Measurements from ENCODE around the gene THADA.
"Not testable (repeated sequence)": the region's sequence is repeated elsewhere in the genome, so short reads cannot be mapped to it uniquely, and the experiment has no call there.

The THADA gene

DNA sequence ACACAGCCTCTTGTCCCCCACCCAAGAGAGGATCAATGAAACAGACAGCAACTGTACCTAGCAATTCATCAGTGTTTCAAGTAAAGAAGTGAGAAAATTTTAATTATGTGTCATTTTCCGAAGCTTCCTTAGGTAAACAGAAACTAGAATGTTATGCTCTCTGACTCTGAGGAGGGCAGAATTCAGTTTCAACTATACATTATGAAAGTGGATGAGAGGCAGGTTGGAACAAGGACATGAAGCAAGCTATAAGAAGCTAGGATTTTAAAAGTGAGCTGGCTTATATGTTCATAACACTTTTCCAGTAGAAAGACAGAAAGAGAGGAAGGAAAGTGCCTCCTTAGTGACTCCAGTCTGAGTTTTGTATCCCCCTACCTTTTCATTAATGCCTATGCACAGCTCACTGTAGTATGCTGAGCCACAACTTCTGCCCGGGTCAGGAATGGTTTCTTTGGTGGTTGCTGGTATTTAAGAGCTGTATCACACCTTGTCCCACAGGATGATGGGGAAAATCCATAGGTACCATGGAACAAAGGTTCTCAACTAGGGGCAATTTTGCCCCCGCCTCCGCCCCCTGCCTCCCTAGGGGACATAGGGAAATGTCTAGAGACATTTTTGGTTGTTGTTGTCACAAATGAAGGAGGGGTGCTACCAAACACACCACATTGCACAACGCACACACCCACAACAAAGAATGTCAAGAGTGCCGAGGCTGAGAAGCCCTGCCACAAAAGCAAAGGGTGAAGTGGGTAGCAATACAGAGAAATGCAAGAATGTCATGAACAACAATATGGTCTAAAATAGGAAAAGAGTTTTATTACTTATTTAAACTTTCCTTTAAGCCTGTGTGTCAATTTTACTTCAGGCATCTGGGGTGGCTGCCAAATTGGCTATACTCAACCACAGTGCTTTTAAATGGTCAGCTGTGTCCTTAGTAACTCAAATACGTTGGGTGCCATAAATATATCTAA lies 208.5 kb downstream of the THADA start:
- Histone ChIP-seq H3K4me3 (ENCODE audit: low read length) (peak overlapping the region; percentile 67), H3K9ac (ENCODE audit: low read length) (peak overlapping the region; percentile 77), H4K20me1 (ENCODE audit: insufficient read depth, low read length) (no peaks in the 10 kb centered on the region), H3K4me1 (ENCODE audit: low read length) (peaks cover 83% of the 10 kb centered on the region), H3K9me3 (ENCODE audit: insufficient read depth, low read length) (no peaks in the 10 kb centered on the region), H2AFZ (ENCODE audit: low read depth, low read length) (no peak overlapping the region), H3K79me2 (ENCODE audit: low read length) (peaks cover 19% of the 10 kb centered on the region; the same call in 1 of the 2 replicates), H3K27me3 (ENCODE audit: low read depth, low read length) (no peaks in the 10 kb centered on the region), H3K36me3 (replicated peaks; ENCODE audit: low read depth, low read length) (peaks cover 1% of the 10 kb centered on the region), H3K4me2 (ENCODE audit: low read length) (peak overlapping the region; percentile 87), H3K27ac (ENCODE audit: low read length) (peak overlapping the region; percentile 95)
- TF ChIP-seq, protein P1, sequence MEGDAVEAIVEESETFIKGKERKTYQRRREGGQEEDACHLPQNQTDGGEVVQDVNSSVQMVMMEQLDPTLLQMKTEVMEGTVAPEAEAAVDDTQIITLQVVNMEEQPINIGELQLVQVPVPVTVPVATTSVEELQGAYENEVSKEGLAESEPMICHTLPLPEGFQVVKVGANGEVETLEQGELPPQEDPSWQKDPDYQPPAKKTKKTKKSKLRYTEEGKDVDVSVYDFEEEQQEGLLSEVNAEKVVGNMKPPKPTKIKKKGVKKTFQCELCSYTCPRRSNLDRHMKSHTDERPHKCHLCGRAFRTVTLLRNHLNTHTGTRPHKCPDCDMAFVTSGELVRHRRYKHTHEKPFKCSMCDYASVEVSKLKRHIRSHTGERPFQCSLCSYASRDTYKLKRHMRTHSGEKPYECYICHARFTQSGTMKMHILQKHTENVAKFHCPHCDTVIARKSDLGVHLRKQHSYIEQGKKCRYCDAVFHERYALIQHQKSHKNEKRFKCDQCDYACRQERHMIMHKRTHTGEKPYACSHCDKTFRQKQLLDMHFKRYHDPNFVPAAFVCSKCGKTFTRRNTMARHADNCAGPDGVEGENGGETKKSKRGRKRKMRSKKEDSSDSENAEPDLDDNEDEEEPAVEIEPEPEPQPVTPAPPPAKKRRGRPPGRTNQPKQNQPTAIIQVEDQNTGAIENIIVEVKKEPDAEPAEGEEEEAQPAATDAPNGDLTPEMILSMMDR (IDR thresholded peaks at IDR 0.05; ENCODE audit: low read depth, low read length): no peak
- TF ChIP-seq EZH2phosphoT487 (IDR thresholded peaks at IDR 0.05; ENCODE audit: low read depth): no peak

DNA sequence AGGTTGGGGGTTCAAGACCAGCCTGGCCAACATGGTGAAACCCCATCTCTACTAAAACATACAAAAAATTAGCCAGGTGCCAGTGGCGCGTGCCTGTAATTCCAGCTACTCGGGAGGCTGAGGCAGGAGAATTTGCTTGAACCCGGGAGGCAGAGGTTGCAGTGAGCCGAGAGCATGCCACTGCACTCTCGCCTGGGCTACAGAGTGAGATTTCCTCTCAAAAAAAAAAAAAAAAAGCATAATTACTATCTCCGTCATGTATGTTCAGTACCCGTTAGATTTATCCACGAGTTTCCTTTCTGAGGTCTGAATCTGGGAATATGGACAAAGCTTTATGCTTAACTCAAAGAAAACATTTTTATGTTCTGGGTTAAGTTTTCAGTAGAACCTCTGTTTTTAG lies 209.2 kb downstream of the THADA start:
- H3K9me3 ChIP-seq (ENCODE audit: insufficient read depth, low read length); H2AFZ ChIP-seq (ENCODE audit: low read depth, low read length); H3K36me3 ChIP-seq (replicated peaks; ENCODE audit: low read depth, low read length); H4K20me1 ChIP-seq (ENCODE audit: insufficient read depth, low read length); H3K27me3 ChIP-seq (ENCODE audit: low read depth, low read length): not testable (repeated sequence)
- Histone ChIP-seq H3K4me1 (ENCODE audit: low read length) (peaks cover 76% of the 10 kb centered on the region), H3K4me2 (ENCODE audit: low read length) (peak overlapping the region; percentile 87), H3K79me2 (ENCODE audit: low read length) (peaks cover 19% of the 10 kb centered on the region; the same call in 1 of the 2 replicates), H3K4me3 (ENCODE audit: low read length) (peak overlapping the region; percentile 67), H3K27ac (ENCODE audit: low read length) (peak overlapping the region; percentile 95), H3K9ac (ENCODE audit: low read length) (peak overlapping the region; percentile 77)

DNA sequence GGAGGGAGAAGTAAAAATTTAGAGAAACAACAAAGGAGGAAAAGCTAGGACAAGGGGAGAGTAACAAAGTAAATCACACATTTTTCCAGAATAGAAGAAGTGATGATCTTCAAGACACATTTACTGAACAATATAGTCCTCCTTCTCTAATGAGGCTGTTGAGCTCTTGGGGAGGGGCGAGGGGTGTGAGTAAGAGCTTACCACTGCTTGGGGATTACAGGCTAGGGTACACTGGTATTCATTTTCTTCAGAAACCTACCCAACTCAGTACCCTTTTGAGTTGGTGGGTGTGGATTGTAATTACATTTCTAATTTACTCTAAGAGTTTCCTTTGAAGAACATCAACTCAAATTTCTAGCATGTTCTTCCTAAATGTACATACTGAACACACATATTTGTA lies 211.7 kb downstream of the THADA start:
- no peak overlapping the region for H3K4me2 ChIP-seq (ENCODE audit: low read length)

DNA sequence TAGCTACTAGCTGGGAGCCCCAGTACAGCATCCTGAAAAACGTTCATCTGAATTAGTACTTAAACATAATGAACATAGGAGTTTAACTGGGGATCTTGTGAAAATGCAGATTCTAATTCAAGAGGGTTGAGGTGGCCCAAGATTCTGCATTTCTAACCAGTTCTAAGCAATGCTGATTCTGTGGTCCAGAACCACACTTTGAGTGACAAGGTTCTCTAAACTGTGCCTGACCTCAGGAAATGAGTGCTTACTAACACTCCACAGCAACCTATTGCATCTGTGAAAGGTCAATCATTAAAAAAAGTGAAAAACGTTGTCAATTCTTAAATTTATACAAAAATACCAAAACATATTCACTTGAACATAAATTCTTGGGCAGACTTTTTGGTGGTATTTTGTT lies 212.3 kb downstream of the THADA start:
- Histone ChIP-seq H3K9me3 (ENCODE audit: insufficient read depth, low read length) (no peaks in the 10 kb centered on the region), H3K27ac (ENCODE audit: low read length) (no peak overlapping the region), H3K27me3 (ENCODE audit: low read depth, low read length) (no peaks in the 10 kb centered on the region), H4K20me1 (ENCODE audit: insufficient read depth, low read length) (no peaks in the 10 kb centered on the region), H3K4me3 (ENCODE audit: low read length) (no peak overlapping the region), H3K4me1 (ENCODE audit: low read length) (peaks cover 47% of the 10 kb centered on the region), H3K4me2 (ENCODE audit: low read length) (no peak overlapping the region), H3K9ac (ENCODE audit: low read length) (no peak overlapping the region), H3K79me2 (ENCODE audit: low read length) (peaks cover 12% of the 10 kb centered on the region; the same call in 1 of the 2 replicates), H3K36me3 (replicated peaks; ENCODE audit: low read depth, low read length) (peaks cover 4% of the 10 kb centered on the region), H2AFZ (ENCODE audit: low read depth, low read length) (no peak overlapping the region)
- TF ChIP-seq, protein P1 (IDR thresholded peaks at IDR 0.05; ENCODE audit: low read depth, low read length): no peak
- no peak for TF ChIP-seq EZH2phosphoT487 (IDR thresholded peaks at IDR 0.05; ENCODE audit: low read depth)

More for the DNA sequence above, 211.7 kb downstream of the THADA start:
- Histone ChIP-seq H3K9ac (ENCODE audit: low read length) (no peak overlapping the region), H2AFZ (ENCODE audit: low read depth, low read length) (no peak overlapping the region), H3K36me3 (replicated peaks; ENCODE audit: low read depth, low read length) (peaks cover 4% of the 10 kb centered on the region), H4K20me1 (ENCODE audit: insufficient read depth, low read length) (no peaks in the 10 kb centered on the region), H3K4me3 (ENCODE audit: low read length) (no peak overlapping the region), H3K9me3 (ENCODE audit: insufficient read depth, low read length) (no peaks in the 10 kb centered on the region), H3K4me1 (ENCODE audit: low read length) (peaks cover 51% of the 10 kb centered on the region), H3K27me3 (ENCODE audit: low read depth, low read length) (no peaks in the 10 kb centered on the region), H3K79me2 (ENCODE audit: low read length) (peaks cover 13% of the 10 kb centered on the region; the same call in 1 of the 2 replicates), H3K27ac (ENCODE audit: low read length) (no peak overlapping the region)
- TF ChIP-seq EZH2phosphoT487 (IDR thresholded peaks at IDR 0.05; ENCODE audit: low read depth): no peak
- TF ChIP-seq, protein P1 (IDR thresholded peaks at IDR 0.05; ENCODE audit: low read depth, low read length): no peak
